Measurements from ENCODE around the gene RPL14.

GRCh38 chr3:40499952-40500351 is 42.8 kb downstream of the RPL14 start:
- TF ChIP-seq ZMAT3 (CRISPR knock-in tag; conservative IDR thresholded peaks at IDR 0.05) (no peak), POLR2AphosphoS5 (IDR thresholded peaks at IDR 0.05; ENCODE audit: low read depth, low read length) (no peak), ZBTB38 (CRISPR knock-in tag; IDR thresholded peaks at IDR 0.05) (no peak), ZNF670 (CRISPR knock-in tag; IDR thresholded peaks at IDR 0.05; ENCODE audit: borderline replicate concordance) (no peak), RAD21 (CRISPR knock-in tag; IDR thresholded peaks at IDR 0.05) (no peak), ZNF121 (CRISPR knock-in tag; IDR thresholded peaks at IDR 0.05) (no peak), NKX3-1 (CRISPR knock-in tag; IDR thresholded peaks at IDR 0.05) (no peak), REST (IDR thresholded peaks at IDR 0.05; ENCODE audit: borderline replicate concordance in 1 of 2, low read depth in 1 of 2, low read length in 2 of 2) (no peak), EZH2 (conservative IDR thresholded peaks at IDR 0.05; ENCODE audit: low read depth, low read length) (no peak)
- TF ChIP-seq, protein P1, sequence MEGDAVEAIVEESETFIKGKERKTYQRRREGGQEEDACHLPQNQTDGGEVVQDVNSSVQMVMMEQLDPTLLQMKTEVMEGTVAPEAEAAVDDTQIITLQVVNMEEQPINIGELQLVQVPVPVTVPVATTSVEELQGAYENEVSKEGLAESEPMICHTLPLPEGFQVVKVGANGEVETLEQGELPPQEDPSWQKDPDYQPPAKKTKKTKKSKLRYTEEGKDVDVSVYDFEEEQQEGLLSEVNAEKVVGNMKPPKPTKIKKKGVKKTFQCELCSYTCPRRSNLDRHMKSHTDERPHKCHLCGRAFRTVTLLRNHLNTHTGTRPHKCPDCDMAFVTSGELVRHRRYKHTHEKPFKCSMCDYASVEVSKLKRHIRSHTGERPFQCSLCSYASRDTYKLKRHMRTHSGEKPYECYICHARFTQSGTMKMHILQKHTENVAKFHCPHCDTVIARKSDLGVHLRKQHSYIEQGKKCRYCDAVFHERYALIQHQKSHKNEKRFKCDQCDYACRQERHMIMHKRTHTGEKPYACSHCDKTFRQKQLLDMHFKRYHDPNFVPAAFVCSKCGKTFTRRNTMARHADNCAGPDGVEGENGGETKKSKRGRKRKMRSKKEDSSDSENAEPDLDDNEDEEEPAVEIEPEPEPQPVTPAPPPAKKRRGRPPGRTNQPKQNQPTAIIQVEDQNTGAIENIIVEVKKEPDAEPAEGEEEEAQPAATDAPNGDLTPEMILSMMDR (CRISPR knock-in tag; IDR thresholded peaks at IDR 0.05) = no peak
